H1 (cell line): ENCODE results near the gene CUL2.

Experiments
- CBX5 ChIP-seq: fragments of 300-800, 300-1000 bp; sonication (generic); IDR thresholded peaks from 2 replicates; pipeline ENCODE4 v1.7.1; 2016; ENCODE audit warnings: antibody characterized with exemption, low read length, low read depth
- CTCF ChIP-seq, 3 experiments: IDR thresholded peaks; 1 replicate in 2 of 3; 2 replicates in 1 of 3; pipeline versions ENCODE4 v1.5.1 to v1.6.1; 2011; ENCODE audit warnings: low read length in 3 of 3, mild to moderate bottlenecking in 3 of 3, inconsistent platforms in 2 of 3, low read depth in 1 of 3, moderate library complexity in 1 of 3; ENCODE audit not compliant: insufficient read depth in 1 of 3; ENCODE audit errors: control extremely low read depth in 1 of 3
- NANOG ChIP-seq: IDR thresholded peaks from 2 replicates; pipeline ENCODE4 v1.6.1; 2011; ENCODE audit warnings: low read length, low read depth, mild to moderate bottlenecking, inconsistent platforms; ENCODE audit not compliant: insufficient read depth, poor library complexity, severe bottlenecking
- POLR2A ChIP-seq, 2 experiments: IDR thresholded peaks; 1 replicate in 1 of 2; 2 replicates in 1 of 2; pipeline ENCODE4 v1.6.1; 2011; ENCODE audit warnings: low read depth in 2 of 2, low read length in 2 of 2, mild to moderate bottlenecking in 2 of 2; ENCODE audit errors: control extremely low read depth in 1 of 2
- SAP30 ChIP-seq: fragments of 300-600 bp; sonication (generic); IDR thresholded peaks from 2 replicates; pipeline ENCODE4 v1.7.1; 2012; ENCODE audit warnings: low read length, moderate library complexity, mild to moderate bottlenecking, inconsistent platforms; ENCODE audit not compliant: insufficient read depth, insufficient replicate concordance
- YY1 ChIP-seq: IDR thresholded peaks from 2 replicates; pipeline ENCODE4 v1.6.1; 2011; ENCODE audit warnings: low read depth, mild to moderate bottlenecking, low read length

GRCh38 chr10:35003906-35004305 lies 86.2 kb downstream of the CUL2 start:
- TF ChIP-seq CTCF (IDR thresholded peaks at IDR 0.05; ENCODE audit: control extremely low read depth in 1 of 3, insufficient read depth in 1 of 3, low read depth in 1 of 3, low read length in 3 of 3): no peak
- no peak for TF ChIP-seq POLR2A (IDR thresholded peaks at IDR 0.05; ENCODE audit: control extremely low read depth in 1 of 2, low read depth in 2 of 2, low read length in 2 of 2)
- TF ChIP-seq CBX5: no peak
- no peak for TF ChIP-seq SAP30
- no peak for TF ChIP-seq NANOG
- TF ChIP-seq YY1: no peak
